SK-N-SH treated with all-trans-retinoic acid at 6 μM for 48 hours (cell line): ENCODE measurements around the gene KCNK6.

Experiments used
- ARNTL ChIP-seq: fragments of 450-650 bp; formaldehyde crosslinking; IDR thresholded peaks from 2 replicates; pipeline ENCODE4 v1.5.0; 2020; ENCODE audit warnings: low read depth, mild to moderate bottlenecking, moderate library complexity, borderline replicate concordance
- CSRNP3 ChIP-seq: fragments of 250-450 bp; sonication (Bioruptor Pico); IDR thresholded peaks from 2 replicates; pipeline ENCODE4 v1.5.1; 2021; ENCODE audit warnings: mild to moderate bottlenecking, moderate library complexity
- ESRRG ChIP-seq: fragments of 250-450 bp; sonication (Bioruptor Pico); IDR thresholded peaks from 2 replicates; pipeline ENCODE4 v1.6.1; 2021; ENCODE audit warnings: mild to moderate bottlenecking
- ISL1 ChIP-seq: fragments of 250-450 bp; sonication (Bioruptor Pico); IDR thresholded peaks from 2 replicates; pipeline ENCODE4 v2.1.2; 2022; ENCODE audit warnings: mild to moderate bottlenecking, moderate library complexity
- OSR1 ChIP-seq: fragments of 250-450 bp; sonication (Bioruptor Pico); IDR thresholded peaks from 2 replicates; pipeline ENCODE4 v1.8.0; 2022; ENCODE audit warnings: moderate library complexity, mild to moderate bottlenecking, inconsistent platforms
- RARB ChIP-seq: fragments of 250-450 bp; sonication (Bioruptor Pico); IDR thresholded peaks from 2 replicates; pipeline ENCODE4 v1.8.0; 2021; ENCODE audit warnings: mild to moderate bottlenecking, moderate library complexity
- ZC3H10 ChIP-seq: fragments of 250-450 bp; sonication (Bioruptor Pico); IDR thresholded peaks from 2 replicates; pipeline ENCODE4 v1.5.1; 2021; ENCODE audit warnings: mild to moderate bottlenecking, moderate library complexity
- ZNF70 ChIP-seq: fragments of 450-650 bp; formaldehyde crosslinking; IDR thresholded peaks from 2 replicates; pipeline ENCODE4 v1.5.0; 2020; ENCODE audit warnings: mild to moderate bottlenecking, moderate library complexity
- TF ChIP-seq, protein P1 (sequence below): fragments of 250-450 bp; sonication (Bioruptor Pico); IDR thresholded peaks from 2 replicates; pipeline ENCODE4 v1.8.0; 2020; ENCODE audit warnings: mild to moderate bottlenecking, moderate library complexity, borderline replicate concordance
- TF ChIP-seq, protein P2 (sequence below): fragments of 250-450 bp; sonication (Bioruptor Pico); IDR thresholded peaks from 2 replicates; pipeline ENCODE4 v1.5.0; 2020; ENCODE audit warnings: mild to moderate bottlenecking, moderate library complexity

- TF ChIP-seq OSR1 (CRISPR knock-in tag) (no peak), ISL1 (CRISPR knock-in tag) (no peak), RARB (CRISPR knock-in tag) (no peak), ZC3H10 (CRISPR knock-in tag) (no peak), ARNTL (CRISPR knock-in tag) (no peak), CSRNP3 (no peak), ESRRG (CRISPR knock-in tag) (no peak), ZNF70 (CRISPR knock-in tag) (no peak)
- TF ChIP-seq, protein P1, sequence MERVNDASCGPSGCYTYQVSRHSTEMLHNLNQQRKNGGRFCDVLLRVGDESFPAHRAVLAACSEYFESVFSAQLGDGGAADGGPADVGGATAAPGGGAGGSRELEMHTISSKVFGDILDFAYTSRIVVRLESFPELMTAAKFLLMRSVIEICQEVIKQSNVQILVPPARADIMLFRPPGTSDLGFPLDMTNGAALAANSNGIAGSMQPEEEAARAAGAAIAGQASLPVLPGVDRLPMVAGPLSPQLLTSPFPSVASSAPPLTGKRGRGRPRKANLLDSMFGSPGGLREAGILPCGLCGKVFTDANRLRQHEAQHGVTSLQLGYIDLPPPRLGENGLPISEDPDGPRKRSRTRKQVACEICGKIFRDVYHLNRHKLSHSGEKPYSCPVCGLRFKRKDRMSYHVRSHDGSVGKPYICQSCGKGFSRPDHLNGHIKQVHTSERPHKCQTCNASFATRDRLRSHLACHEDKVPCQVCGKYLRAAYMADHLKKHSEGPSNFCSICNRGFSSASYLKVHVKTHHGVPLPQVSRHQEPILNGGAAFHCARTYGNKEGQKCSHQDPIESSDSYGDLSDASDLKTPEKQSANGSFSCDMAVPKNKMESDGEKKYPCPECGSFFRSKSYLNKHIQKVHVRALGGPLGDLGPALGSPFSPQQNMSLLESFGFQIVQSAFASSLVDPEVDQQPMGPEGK (CRISPR knock-in tag): no peak
- TF ChIP-seq, protein P2, sequence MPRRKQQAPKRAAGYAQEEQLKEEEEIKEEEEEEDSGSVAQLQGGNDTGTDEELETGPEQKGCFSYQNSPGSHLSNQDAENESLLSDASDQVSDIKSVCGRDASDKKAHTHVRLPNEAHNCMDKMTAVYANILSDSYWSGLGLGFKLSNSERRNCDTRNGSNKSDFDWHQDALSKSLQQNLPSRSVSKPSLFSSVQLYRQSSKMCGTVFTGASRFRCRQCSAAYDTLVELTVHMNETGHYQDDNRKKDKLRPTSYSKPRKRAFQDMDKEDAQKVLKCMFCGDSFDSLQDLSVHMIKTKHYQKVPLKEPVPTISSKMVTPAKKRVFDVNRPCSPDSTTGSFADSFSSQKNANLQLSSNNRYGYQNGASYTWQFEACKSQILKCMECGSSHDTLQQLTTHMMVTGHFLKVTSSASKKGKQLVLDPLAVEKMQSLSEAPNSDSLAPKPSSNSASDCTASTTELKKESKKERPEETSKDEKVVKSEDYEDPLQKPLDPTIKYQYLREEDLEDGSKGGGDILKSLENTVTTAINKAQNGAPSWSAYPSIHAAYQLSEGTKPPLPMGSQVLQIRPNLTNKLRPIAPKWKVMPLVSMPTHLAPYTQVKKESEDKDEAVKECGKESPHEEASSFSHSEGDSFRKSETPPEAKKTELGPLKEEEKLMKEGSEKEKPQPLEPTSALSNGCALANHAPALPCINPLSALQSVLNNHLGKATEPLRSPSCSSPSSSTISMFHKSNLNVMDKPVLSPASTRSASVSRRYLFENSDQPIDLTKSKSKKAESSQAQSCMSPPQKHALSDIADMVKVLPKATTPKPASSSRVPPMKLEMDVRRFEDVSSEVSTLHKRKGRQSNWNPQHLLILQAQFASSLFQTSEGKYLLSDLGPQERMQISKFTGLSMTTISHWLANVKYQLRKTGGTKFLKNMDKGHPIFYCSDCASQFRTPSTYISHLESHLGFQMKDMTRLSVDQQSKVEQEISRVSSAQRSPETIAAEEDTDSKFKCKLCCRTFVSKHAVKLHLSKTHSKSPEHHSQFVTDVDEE: no peak
Measured at GRCh38 chr19:38358071-38358470, 38.4 kb downstream of the KCNK6 start.
